Skeletal muscle cell (primary cell): ENCODE measurements around the gene C18orf54.
"Not testable (repeated sequence)": the region's sequence is repeated elsewhere in the genome, so short reads cannot be mapped to it uniquely, and the experiment has no call there.

ENCODE experiments used
- DNase-seq: peaks from one replicate; pipeline ENCODE4 v3.0.0-alpha.2; 2010; ENCODE audit warnings: low read depth
- H3K4me3 ChIP-seq: 2 replicates; pipeline ENCODE4 v1.5.1; 2011; ENCODE audit warnings: low read depth, mild to moderate bottlenecking, control low read depth, low read length, moderate library complexity

The C18orf54 gene

DNA sequence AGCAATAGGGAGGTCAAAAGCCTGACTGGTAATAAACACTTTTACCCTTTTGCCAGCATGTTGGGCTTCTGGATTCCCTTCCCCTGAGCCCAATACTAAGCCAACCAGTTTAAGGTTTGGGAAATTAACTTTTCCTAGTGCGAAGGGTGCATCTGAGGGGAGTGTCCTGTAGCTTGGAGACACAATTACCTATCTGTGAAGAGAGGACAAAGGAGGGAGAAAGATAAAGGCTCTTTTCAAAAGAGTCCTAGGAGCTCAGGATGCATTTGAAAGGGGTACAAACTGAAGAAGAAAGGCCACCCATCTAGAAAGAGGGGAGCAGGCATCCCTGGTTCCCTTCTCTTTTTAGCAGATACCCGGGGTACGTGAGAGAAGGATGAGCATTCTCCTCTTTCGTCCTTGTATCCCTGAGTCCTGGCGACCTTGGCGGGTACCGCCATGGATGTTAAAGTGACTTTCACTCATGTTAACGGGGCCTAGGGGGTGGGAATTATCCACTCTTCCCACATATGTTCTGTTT lies 25.1 kb downstream of the C18orf54 start:
- DNase-seq: no peak
- H3K4me3 ChIP-seq: no peak overlapping the region

DNA sequence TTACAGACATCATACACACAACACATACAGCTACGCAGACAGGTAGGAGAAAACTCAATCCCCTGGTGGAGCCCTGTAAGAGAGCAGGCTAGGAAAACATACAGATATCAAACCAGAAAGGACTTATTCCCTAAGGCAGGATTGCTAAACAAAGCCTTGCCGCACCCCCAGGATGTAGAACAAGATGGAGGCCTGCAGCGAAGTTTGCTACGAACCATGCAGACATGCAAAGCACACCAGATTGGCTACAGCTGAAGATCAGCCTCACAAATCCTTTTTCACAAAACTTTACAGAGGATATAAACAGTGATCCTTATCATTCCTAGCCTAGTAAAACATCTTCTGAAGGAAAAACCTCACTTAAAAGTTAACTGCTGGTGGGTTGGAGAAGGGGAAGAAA lies 28.3 kb downstream of the C18orf54 start:
- H3K4me3 ChIP-seq: no peak overlapping the region
- DNase-seq: no peak

DNA sequence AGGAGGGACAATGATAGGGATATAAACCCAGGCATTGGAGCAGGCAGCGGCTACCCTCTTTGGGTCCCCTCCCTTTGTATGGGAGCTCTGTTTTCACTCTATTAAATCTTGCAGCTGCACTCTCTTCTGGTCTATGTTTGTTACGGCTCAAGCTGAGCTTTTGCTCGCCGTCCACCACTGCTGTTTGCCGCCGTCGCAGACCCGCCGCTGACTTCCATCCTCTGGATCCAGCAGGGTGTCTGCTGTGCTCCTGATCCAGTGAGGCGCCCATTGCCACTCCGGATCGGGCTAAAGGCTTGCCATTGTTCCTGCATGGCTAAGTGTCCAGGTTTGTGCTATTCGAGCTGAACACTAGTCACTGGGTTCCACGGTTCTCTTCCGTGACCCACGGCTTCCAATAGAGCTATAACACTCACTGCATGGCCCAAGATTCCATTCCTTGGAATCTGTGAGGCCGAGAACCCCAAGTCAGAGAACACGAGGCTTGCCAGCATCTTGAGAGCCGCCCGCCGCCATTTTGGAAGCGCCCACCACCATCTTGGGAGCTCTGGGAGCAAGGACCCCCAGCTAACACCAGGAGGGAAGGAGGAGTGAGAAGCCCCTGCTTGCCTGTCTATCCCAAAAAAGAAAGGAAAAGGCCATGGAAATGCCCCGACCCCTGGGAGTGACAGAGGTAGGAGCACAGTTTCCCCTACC lies 29.2 kb downstream of the C18orf54 start:
- not testable (repeated sequence) for DNase-seq, H3K4me3 ChIP-seq

DNA sequence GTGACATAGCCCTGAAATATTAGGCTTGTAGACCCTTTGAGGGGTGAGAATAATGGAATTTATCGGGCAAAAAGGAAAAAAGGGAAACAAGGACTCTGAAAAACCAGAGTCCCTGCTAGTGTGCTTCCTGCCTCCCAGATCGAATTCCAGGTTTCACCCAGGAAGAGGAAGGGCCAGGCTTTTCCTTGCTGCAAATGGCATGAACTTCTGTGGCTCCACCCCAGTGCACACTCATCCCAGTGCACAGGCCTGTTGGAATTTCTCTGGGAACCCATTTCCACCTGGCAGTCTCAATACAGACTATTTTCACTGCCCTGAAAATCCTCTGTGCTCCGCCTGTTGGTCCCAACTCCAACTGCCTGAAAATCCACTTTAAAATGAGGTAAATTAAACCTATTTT lies 29.9 kb downstream of the C18orf54 start:
- no peak for DNase-seq
- no peak overlapping the region for H3K4me3 ChIP-seq

DNA sequence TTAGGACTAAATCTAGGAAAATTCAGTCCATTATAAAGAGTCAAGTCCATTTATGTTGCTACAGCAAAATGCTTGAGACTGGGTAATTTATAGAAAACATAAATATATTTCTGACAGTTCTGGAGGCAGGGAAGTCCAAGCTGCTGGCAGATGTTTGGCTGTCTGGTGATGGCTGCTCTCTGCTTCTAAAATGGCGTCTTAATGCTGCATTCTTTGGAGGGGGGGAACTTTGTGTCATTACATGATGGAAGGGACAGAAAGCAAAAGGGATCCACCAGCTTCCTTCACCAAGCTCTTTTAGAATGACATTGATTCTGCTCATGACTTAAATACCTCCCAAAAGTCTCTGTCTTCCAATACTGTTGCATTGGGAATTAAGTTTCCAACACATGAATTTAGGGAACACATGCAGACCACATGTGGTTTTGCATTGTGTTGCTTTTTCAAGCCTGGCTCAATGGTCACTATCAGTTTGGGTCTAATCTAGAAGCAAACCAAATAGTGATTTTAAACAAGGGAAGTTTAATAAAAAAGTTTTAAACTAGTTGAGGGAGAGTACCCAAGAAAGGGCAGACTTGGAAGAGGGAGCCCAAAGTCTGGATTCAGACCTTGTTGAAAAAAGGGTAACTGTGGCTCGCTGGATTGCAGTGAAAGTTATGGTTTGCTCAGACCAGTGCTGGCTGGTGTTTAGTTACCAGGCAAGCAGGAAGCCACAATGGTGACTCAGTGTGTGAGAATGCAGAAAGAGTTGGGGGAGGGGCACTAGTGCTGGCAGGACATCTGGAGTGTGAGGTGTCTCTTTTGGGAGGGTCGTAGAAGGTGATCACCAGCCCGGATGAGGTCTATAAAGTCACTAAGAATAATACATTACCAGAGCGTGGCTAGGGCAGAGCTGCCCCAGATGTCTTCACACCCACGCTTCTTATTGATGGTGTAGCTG lies 30.8 kb downstream of the C18orf54 start:
- H3K4me3 ChIP-seq: no peak overlapping the region
- peak; percentile 49 for DNase-seq

DNA sequence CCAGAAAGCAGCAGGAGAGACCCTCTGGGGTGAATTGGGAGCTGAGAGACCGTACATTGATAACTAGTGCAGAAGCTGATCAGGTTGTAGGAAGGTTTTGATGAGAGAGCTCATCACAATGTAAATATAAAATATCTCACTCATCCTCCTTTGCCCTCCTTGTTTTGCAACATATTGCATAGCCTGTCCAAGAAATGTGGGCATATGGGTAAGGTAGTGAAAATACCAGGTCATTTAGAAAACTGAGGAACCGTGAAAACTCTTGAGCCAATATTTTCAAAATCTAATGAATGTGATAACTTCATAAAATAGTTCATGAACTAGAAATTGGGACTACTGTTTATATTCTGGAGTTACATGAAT lies 31.4 kb downstream of the C18orf54 start:
- no peak for DNase-seq
- no peak overlapping the region for H3K4me3 ChIP-seq

DNA sequence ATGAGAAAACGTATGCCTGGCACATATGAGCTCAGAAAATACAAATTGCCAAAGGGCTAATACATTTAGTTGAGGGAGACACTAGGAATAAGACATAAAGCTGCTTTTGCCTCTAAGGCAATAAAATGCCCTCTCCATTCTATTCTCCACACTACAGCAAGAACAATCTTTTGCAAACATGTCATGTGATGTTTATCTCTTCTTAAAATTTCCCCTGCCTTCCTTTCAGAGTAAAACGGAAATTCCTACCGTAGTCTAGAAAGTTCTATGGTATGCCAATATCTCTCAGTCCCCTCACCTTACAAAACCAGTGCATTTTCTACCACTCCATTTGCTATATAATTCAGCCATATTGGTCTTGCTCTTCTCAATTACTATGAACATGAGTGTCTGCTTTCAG lies 33.1 kb downstream of the C18orf54 start:
- H3K4me3 ChIP-seq: no peak overlapping the region
- DNase-seq: no peak

DNA sequence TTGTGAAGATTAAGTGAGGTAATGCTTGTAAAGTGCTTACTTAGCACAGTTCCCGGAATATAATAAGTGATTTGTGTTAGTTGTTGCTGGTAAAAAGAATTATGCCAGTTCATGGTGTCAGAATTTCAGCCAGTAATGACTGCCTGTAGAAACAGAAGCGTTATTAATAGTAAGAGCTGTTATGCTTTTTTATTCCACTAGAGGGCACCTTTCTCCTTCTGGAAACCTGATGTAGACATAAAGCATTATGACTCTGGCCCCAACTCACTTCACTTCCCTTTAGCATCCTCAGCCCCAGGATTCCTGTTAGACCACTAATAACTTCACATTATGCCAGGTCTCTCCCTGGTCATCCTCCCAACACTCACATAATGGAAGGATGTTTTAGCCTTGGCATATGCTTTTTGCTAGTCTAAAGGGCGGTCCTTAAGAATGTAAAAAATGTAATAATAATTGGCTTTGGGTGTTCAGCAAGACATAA lies 34.9 kb downstream of the C18orf54 start:
- H3K4me3 ChIP-seq: no peak overlapping the region
- no peak for DNase-seq

DNA sequence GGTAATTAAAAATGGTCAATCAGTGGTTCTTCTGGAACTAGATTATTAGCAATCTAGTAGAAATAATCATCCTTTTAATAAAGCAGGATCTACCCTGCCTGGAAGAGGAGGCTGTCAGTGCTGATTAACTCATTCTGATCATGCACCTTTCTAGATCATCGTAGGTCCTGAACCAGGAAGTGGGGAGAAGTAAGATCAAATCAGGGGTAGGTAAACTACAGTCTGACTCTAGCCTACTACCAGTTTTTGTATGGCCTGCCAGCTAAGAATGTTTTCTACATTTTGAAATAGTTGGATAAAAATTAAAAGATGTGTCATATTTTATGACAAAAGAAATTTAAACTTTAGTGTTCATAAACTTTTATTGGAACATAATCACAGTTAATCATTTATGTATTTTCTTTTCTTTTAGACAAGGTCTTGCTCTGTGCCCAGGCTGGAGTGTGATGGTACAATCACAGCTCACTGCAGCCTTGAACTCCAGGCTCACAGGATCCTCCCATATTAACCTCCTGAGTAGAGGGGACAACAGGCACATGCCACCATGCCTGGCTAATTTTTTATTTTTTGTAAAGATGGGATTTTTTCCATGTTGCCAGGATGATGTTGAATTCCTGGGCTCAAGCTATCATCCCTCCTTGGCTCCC lies 36.1 kb downstream of the C18orf54 start:
- H3K4me3 ChIP-seq: no peak overlapping the region
- DNase-seq: no peak

DNA sequence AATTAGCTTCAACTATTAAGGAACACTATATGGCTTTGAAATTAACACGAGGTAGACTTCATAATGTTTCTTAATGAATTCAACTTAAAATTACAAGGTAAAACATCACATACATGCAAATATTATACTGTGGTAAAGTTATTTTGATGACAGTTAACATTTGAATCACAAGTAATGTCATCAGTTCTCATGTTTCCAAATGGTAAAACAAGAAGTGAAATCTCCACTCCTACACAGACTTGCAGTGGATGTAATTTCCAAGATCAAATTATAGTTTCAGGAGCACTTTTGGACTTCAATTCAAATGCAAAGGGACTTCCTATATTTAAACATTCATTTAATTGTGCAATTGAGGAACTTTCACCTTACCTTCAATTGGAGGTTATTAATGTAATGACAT lies 39.1 kb downstream of the C18orf54 start:
- no peak for DNase-seq

DNA sequence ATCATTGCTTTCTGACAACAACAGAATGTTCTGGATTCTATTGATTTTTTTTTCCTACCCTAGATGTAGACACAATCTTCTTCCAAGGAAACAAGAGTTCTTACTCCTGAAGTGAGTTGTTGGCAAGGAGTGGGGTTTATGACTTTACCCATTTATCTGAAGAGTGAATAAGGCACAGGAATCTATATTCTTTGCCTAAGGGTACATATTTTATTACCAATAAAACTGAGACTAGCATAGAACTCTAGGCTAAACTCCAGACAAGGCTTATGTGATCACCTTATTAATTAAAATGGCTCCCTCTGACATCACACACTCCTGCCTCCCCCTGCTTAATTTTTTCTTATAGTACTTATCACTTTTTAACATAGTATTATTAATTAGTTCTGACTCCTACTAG lies 47.6 kb downstream of the C18orf54 start:
- no peak for DNase-seq
- no peak overlapping the region for H3K4me3 ChIP-seq

More for the DNA sequence above, 39.1 kb downstream of the C18orf54 start:
- no peak overlapping the region for H3K4me3 ChIP-seq

DNA sequence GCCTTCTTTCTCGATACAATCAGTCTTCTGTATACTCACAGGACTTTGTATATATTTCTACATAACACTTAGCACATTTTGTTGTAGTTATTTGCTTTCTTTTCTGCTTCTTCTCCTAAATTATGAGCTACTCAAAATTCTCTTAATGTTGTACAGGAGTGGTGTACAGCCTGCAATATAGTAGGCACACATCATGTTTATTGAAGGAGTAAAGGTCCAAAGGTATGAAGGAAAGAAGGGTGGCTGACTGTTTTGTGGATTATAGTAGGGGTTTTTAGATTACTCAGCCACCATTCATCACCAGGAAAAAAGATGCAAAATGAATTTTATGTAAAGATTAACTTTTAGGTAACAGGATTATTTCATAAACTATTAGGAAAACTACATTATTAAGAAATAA lies 54.1 kb downstream of the C18orf54 start:
- DNase-seq: no peak

DNA sequence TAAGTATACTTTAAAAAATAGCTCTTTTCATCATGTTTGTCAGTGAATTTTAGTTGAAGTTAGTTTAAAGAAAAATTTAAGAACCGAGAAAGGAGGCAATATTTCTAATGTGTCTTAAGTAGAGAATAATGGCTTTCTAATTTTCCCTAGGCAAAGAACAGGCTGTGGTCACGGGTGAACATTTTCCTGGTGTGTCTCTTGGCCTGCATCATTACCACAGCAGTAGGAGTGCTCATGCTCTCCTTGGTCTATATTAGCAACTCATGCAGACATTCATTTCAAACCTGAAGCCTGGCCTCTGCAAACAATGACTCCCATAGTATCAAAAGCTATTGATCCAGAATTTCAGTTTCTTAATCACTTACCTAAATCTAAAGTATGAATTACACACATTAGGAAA lies 57.4 kb downstream of the C18orf54 start:
- H3K4me3 ChIP-seq: no peak overlapping the region
- no peak for DNase-seq

More for the DNA sequence above, 54.1 kb downstream of the C18orf54 start:
- H3K4me3 ChIP-seq: no peak overlapping the region

DNA sequence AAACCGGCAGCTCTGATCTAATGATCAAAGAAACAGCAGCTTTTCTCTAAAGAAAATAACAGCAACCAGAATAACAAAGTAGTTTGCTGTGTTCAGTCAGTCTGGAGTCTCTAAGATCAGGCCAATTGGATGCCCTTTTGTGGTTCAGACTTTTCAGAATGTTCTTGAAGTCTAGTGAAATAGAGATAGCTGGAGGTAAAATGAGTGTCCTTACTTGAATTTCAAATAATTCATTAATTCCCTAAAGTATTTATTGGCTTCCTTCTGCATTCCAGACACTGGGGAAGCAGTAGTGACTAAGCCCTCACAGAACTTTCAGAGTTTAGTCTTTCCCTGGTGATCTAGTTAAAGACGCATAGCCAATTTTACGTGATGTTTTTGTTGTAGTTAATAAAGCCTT lies 58.7 kb downstream of the C18orf54 start:
- H3K4me3 ChIP-seq: no peak overlapping the region
- DNase-seq: peak; percentile 86

DNA sequence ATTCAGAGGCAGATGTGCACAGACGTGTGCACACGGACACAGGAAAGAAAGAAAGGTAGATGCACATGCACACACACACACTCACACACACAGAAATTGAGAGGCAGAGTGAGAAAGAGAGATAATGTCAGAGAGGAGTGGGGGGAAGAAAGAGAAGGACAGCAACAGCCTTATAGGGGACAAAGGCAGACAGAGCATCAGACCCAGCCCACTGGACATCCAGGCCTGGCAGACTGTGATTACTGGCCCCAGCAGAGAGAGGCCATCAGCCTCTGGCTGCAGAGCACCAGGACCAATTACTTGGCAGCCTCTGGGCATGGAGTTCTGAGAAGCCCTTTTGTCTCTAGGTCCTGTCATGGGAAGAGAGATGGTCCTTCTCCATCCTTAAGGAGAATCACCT lies 66.1 kb downstream of the C18orf54 start:
- no peak overlapping the region for H3K4me3 ChIP-seq
- DNase-seq: no peak

DNA sequence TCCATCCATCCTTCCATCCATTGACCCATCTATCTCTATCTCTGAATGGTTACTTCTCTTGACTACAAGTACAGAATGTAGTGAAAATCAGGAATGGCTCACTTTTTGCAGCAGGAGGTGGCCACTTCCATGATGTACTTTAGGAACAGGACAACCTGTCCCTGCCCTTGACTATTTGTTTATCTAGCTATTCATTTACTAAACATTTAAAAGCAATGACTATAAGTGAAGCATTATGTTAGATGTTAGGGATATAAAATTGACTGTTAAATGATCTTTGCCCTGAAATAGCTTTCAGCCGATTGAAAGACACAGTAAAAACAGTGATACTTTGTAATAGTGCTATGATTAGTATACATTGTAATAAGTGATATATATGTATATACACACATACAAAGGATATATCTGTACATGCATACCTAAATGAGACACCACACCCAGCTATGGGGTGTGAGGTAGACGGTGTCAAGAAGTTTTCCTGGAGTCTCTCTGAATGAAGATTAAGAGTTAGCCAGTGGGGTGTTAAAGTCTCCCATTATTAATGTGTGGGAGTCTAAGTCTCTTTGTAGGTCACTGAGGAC lies 68.5 kb downstream of the C18orf54 start:
- DNase-seq: no peak

More for the DNA sequence above, 68.5 kb downstream of the C18orf54 start:
- no peak overlapping the region for H3K4me3 ChIP-seq
